ENCODE results near the gene CLIC4.

CLIC4 gene

DNA sequence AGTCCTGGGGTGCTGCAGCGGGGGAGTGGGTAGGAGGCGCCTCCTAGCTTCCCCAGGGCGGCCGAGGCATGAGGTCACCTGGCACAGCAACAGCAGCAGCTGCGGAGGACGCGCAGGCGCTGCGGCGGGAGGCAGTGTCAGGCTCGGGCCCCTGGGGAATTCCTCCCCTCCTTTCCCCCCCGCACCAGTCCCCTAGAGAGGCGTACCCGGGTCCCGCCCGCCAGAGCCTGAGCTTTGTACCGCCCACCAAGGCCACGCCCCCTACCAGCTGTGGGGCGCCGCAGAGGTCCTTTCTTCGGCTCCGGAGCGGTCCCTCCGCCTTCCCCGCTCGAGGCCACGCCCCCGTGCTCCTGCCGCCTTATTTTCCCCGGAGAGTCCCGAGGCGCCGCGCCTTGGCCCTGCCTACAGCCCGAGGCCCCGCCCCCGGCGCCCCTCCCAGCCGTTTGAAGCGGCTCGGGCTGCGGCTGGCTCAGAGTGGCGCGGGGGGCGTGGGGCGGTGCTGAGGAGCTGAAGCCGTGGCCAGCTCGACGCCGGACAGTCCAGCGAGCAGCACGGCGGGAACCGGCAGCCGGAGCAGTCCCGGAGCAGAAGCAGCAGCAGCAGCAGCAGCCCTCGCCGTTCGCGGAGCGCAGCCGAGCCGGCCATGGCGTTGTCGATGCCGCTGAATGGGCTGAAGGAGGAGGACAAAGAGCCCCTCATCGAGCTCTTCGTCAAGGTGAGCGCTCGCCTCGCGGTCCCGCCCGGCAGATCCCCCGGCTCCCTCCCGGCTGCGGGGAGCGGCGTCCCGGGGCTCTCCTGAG is at the start of gene CLIC4:
Gene CLIC4 (plus strand): TSS at position 537 of the 800 bp plus-strand sequence. CDS start 107 bp downstream, at position 644.
- no peak for TF ChIP-seq SNAI2 (CRISPR knock-in tag; IDR thresholded peaks at IDR 0.05)
- no peak for TF ChIP-seq TSHZ2 (CRISPR knock-in tag; IDR thresholded peaks at IDR 0.05)
- no peak for TF ChIP-seq ZFP30 (CRISPR knock-in tag; IDR thresholded peaks at IDR 0.05)
- no peak for TF ChIP-seq CSDC2 (CRISPR knock-in tag; IDR thresholded peaks at IDR 0.05)
- TF ChIP-seq GLIS3 (CRISPR knock-in tag; IDR thresholded peaks at IDR 0.05) = 0 out of 2 replicates have a peak, but pooled peaks have one; percentile 22
- TF ChIP-seq ZNF565 (CRISPR knock-in tag; conservative IDR thresholded peaks at IDR 0.05; ENCODE audit: low read depth) = no peak
- TF ChIP-seq TCF4 (CRISPR knock-in tag; IDR thresholded peaks at IDR 0.05; ENCODE audit: borderline replicate concordance) = no peak
- no peak for TF ChIP-seq ESRRG (CRISPR knock-in tag; IDR thresholded peaks at IDR 0.05)
- TF ChIP-seq, protein P1, sequence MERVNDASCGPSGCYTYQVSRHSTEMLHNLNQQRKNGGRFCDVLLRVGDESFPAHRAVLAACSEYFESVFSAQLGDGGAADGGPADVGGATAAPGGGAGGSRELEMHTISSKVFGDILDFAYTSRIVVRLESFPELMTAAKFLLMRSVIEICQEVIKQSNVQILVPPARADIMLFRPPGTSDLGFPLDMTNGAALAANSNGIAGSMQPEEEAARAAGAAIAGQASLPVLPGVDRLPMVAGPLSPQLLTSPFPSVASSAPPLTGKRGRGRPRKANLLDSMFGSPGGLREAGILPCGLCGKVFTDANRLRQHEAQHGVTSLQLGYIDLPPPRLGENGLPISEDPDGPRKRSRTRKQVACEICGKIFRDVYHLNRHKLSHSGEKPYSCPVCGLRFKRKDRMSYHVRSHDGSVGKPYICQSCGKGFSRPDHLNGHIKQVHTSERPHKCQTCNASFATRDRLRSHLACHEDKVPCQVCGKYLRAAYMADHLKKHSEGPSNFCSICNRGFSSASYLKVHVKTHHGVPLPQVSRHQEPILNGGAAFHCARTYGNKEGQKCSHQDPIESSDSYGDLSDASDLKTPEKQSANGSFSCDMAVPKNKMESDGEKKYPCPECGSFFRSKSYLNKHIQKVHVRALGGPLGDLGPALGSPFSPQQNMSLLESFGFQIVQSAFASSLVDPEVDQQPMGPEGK (CRISPR knock-in tag; IDR thresholded peaks at IDR 0.05; ENCODE audit: borderline replicate concordance) = peak; percentile 65; the same call in 1 of the 2 replicates
- no peak for TF ChIP-seq BACH2 (CRISPR knock-in tag; IDR thresholded peaks at IDR 0.05; ENCODE audit: borderline replicate concordance)
- TF ChIP-seq, protein P2, sequence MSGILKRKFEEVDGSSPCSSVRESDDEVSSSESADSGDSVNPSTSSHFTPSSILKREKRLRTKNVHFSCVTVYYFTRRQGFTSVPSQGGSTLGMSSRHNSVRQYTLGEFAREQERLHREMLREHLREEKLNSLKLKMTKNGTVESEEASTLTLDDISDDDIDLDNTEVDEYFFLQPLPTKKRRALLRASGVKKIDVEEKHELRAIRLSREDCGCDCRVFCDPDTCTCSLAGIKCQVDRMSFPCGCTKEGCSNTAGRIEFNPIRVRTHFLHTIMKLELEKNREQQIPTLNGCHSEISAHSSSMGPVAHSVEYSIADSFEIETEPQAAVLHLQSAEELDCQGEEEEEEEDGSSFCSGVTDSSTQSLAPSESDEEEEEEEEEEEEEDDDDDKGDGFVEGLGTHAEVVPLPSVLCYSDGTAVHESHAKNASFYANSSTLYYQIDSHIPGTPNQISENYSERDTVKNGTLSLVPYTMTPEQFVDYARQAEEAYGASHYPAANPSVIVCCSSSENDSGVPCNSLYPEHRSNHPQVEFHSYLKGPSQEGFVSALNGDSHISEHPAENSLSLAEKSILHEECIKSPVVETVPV (CRISPR knock-in tag; IDR thresholded peaks at IDR 0.05) = no peak
- TF ChIP-seq ZC3H10 (CRISPR knock-in tag; IDR thresholded peaks at IDR 0.05) = 0 out of 2 replicates have a peak, but pooled peaks have one; percentile 9
- no peak for TF ChIP-seq ZFP3 (CRISPR knock-in tag; IDR thresholded peaks at IDR 0.05)
- TF ChIP-seq PPARA (CRISPR knock-in tag; IDR thresholded peaks at IDR 0.05; ENCODE audit: borderline replicate concordance) = no peak
- no peak for TF ChIP-seq CREB5 (CRISPR knock-in tag; IDR thresholded peaks at IDR 0.05; ENCODE audit: low read depth)
- no peak for TF ChIP-seq ARNTL (CRISPR knock-in tag; IDR thresholded peaks at IDR 0.05; ENCODE audit: borderline replicate concordance, low read depth)
- ATAC-seq = peak; percentile 93

- no peak for ATAC-seq
Observed at GRCh38 chr1:24696041-24696755, 49.0 kb upstream of the CLIC4 start.

More at GRCh38 chr1:24696041-24696755, 49.0 kb upstream of the CLIC4 start:
- TF ChIP-seq POU6F1 (CRISPR knock-in tag; IDR thresholded peaks at IDR 0.05; ENCODE audit: borderline replicate concordance, low read depth) = no peak
- no peak for TF ChIP-seq ZNF8 (CRISPR knock-in tag; IDR thresholded peaks at IDR 0.05)
- TF ChIP-seq SNAI2 (CRISPR knock-in tag; IDR thresholded peaks at IDR 0.05) = no peak
- no peak for TF ChIP-seq ISL1 (CRISPR knock-in tag; IDR thresholded peaks at IDR 0.05)
- TF ChIP-seq TSHZ2 (CRISPR knock-in tag; IDR thresholded peaks at IDR 0.05) = no peak
- no peak for TF ChIP-seq ZNF70 (CRISPR knock-in tag; IDR thresholded peaks at IDR 0.05)
- TF ChIP-seq PPARA (CRISPR knock-in tag; IDR thresholded peaks at IDR 0.05; ENCODE audit: borderline replicate concordance) = no peak
- TF ChIP-seq ZFP30 (CRISPR knock-in tag; IDR thresholded peaks at IDR 0.05) = no peak
- no peak for TF ChIP-seq ZFP3 (CRISPR knock-in tag; IDR thresholded peaks at IDR 0.05)
